Nephron progenitor cell (in vitro differentiated cells): ENCODE data around the gene TXLNB.

Source experiments
- DNase-seq: peaks from one replicate; pipeline ENCODE4 v3.0.0; 2021
- H3K27ac Mint-ChIP-seq: 2 replicates; pipeline ENCODE4 v1.8.0; 2021; ENCODE audit warnings: mild to moderate bottlenecking, moderate library complexity, mixed read lengths
- H3K27me3 Mint-ChIP-seq: 2 replicates; pipeline ENCODE4 v1.8.0; 2021; ENCODE audit warnings: mild to moderate bottlenecking, low read depth, mixed read lengths; ENCODE audit not compliant: poor library complexity
- H3K36me3 Mint-ChIP-seq: 2 replicates; pipeline ENCODE4 v1.8.0; 2021; ENCODE audit warnings: low read depth, mixed read lengths
- H3K4me1 Mint-ChIP-seq: 2 replicates; pipeline ENCODE4 v1.8.0; 2021; ENCODE audit warnings: mixed read lengths
- H3K4me3 Mint-ChIP-seq: 2 replicates; pipeline ENCODE4 v1.8.0; 2021; ENCODE audit warnings: mild to moderate bottlenecking, moderate library complexity, mixed read lengths
- H3K9me3 Mint-ChIP-seq: 2 replicates; pipeline ENCODE4 v1.8.0; 2021; ENCODE audit warnings: mild to moderate bottlenecking, moderate library complexity, mixed read lengths
- TF ChIP-seq, protein P1 (sequence below): fragments of 200-600 bp; sonication (generic); IDR thresholded peaks from 2 replicates; pipeline ENCODE4 v1.5.0; 2021; ENCODE audit warnings: antibody characterized with exemption

TXLNB gene

DNA sequence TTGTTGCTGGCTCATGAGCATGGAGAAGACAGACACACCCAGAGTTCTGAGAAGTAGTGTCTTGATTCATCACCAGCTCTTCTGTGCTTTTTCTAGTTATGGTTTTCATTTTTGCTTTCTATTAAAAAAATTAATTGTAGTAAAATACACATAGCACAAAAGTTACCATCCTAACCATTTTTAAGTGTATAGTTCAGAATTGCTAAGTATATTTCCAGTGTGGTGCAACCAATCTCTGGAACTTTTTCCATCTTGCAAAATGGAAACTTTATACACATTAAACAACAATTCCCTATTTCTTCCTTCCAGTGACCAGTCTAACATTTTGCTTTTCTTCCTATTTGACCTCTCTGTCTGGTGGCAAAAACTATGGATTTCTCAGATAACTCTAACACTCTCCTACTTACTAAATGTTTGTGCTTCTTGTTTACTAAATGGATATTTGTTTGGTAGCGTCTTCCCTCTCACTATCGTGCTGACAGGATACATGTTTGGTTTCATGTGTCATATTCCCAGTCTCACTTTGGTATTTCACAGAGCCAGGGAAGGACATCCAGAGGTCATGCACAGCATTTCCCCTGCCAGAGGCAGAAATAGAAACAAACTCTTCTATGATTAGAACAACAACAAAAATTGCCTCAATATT lies 40.6 kb downstream of the TXLNB start:
- no peaks in the 10 kb centered on the region for H3K4me1 Mint-ChIP-seq
- H3K4me3 Mint-ChIP-seq: no peak overlapping the region
- DNase-seq: no peak
- H3K27ac Mint-ChIP-seq: no peak overlapping the region
- TF ChIP-seq, protein P1, sequence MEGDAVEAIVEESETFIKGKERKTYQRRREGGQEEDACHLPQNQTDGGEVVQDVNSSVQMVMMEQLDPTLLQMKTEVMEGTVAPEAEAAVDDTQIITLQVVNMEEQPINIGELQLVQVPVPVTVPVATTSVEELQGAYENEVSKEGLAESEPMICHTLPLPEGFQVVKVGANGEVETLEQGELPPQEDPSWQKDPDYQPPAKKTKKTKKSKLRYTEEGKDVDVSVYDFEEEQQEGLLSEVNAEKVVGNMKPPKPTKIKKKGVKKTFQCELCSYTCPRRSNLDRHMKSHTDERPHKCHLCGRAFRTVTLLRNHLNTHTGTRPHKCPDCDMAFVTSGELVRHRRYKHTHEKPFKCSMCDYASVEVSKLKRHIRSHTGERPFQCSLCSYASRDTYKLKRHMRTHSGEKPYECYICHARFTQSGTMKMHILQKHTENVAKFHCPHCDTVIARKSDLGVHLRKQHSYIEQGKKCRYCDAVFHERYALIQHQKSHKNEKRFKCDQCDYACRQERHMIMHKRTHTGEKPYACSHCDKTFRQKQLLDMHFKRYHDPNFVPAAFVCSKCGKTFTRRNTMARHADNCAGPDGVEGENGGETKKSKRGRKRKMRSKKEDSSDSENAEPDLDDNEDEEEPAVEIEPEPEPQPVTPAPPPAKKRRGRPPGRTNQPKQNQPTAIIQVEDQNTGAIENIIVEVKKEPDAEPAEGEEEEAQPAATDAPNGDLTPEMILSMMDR: no peak
- H3K9me3 Mint-ChIP-seq: no peaks in the 10 kb centered on the region
- H3K27me3 Mint-ChIP-seq: no peaks in the 10 kb centered on the region
- H3K36me3 Mint-ChIP-seq: no peaks in the 10 kb centered on the region

- Mint-ChIP-seq H3K4me1 (no peaks in the 10 kb centered on the region), H3K27ac (no peak overlapping the region), H3K9me3 (no peaks in the 10 kb centered on the region), H3K4me3 (no peak overlapping the region), H3K36me3 (no peaks in the 10 kb centered on the region), H3K27me3 (no peaks in the 10 kb centered on the region)
- peak; percentile 61 for DNase-seq
- TF ChIP-seq, protein P1: peak; percentile 71
Observed at GRCh38 chr6:139250296-139251044, 41.3 kb downstream of the TXLNB start.

GRCh38 chr6:139249395-139249794 lies 42.4 kb downstream of the TXLNB start:
- H3K9me3 Mint-ChIP-seq: no peaks in the 10 kb centered on the region
- H3K27ac Mint-ChIP-seq: no peak overlapping the region
- no peak for DNase-seq
- no peaks in the 10 kb centered on the region for H3K36me3 Mint-ChIP-seq
- TF ChIP-seq, protein P1: no peak
- no peak overlapping the region for H3K4me3 Mint-ChIP-seq
- no peaks in the 10 kb centered on the region for H3K4me1 Mint-ChIP-seq
- H3K27me3 Mint-ChIP-seq: no peaks in the 10 kb centered on the region

DNA sequence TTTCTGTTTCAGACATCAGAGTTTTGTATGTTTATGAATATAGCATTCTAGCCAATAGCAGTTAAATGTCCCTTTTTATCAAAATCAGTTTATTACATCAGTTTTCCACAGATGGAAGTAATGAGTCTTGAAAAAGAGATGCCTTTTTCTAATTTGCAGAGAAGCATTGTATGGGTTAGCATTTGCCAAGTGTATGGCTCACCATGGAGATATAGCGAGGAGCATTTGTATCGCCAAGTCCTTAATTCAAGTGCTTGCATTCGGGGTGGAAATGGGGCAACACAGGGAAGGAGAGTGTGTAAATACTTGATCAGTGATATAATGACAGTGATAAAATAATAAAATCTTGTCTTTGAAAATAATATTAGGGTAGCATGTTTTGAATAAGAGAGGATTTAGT lies 42.9 kb downstream of the TXLNB start:
- Mint-ChIP-seq H3K27me3 (no peaks in the 10 kb centered on the region), H3K27ac (no peak overlapping the region), H3K9me3 (no peaks in the 10 kb centered on the region), H3K36me3 (no peaks in the 10 kb centered on the region), H3K4me3 (no peak overlapping the region), H3K4me1 (no peaks in the 10 kb centered on the region)
- DNase-seq: no peak
- TF ChIP-seq, protein P1: no peak

DNA sequence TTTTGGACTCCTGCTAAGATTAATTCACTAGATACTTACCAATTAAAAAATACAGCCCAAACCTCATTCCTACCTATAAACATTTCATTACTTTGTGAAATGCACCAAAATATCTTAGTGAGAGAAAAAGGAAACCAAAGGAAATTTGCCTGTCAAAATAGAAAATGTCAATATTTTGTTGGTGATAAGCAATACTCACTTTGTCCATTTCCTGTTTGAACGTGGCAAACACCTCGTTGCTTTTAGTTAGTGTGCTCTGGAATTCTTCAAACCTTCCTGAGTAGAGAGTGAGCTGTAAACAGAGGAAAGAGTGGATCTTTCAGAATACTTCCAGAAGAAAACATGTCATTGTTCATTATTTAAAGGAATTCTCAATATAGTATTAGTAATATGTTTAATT lies 44.2 kb downstream of the TXLNB start:
- H3K27ac Mint-ChIP-seq: no peak overlapping the region
- no peaks in the 10 kb centered on the region for H3K9me3 Mint-ChIP-seq
- no peaks in the 10 kb centered on the region for H3K27me3 Mint-ChIP-seq
- peaks cover 4% of the 10 kb centered on the region for H3K4me1 Mint-ChIP-seq
- H3K36me3 Mint-ChIP-seq: no peaks in the 10 kb centered on the region
- DNase-seq: no peak
- TF ChIP-seq, protein P1: no peak
- no peak overlapping the region for H3K4me3 Mint-ChIP-seq

DNA sequence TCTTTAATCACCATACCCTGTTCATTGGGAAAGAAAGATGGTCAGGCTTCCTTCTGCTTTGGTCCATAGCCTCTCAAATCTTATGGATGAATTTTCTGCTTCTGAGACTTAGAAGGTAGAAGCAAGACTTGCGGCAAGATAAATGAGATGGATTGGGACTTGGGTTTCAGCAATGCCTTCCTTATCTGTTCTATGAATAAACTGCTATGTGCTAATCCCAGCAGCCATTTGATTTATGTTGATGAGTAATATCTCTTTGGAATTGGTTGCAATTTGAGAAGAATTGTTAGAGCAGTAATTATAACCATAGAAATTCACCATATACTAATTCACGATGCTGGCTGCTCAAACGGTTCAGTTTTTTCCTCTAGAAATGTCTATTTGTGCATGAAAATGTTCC lies 48.3 kb downstream of the TXLNB start:
- Mint-ChIP-seq H3K27ac (no peak overlapping the region), H3K4me1 (peaks cover 18% of the 10 kb centered on the region), H3K9me3 (no peaks in the 10 kb centered on the region), H3K36me3 (no peaks in the 10 kb centered on the region), H3K27me3 (no peaks in the 10 kb centered on the region), H3K4me3 (no peak overlapping the region)
- DNase-seq: no peak
- TF ChIP-seq, protein P1: no peak
